ENCODE measurements around the gene HSPA12B.

HSPA12B gene

GRCh38 chr20:3749689-3750531, 17.4 kb downstream of the HSPA12B start:
- DNase-seq = peak; percentile 77

DNA sequence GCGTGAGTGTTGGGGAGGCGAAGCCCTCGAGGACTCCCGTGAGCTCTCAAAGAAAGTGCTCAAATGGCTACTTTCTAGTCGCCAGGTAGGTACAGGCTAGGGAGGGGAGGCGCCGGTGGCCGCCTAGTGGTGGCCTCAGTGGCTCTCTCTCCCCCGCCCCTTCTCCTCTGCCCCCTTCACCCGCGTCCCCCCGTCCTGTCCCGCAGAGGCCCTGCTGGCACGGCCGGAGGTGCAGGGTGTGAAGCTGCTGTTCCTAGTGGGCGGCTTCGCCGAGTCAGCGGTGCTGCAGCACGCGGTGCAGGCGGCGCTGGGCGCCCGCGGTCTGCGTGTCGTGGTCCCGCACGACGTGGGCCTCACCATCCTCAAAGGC, 18.8 kb downstream of the HSPA12B start:
- no peak for DNase-seq

DNA sequence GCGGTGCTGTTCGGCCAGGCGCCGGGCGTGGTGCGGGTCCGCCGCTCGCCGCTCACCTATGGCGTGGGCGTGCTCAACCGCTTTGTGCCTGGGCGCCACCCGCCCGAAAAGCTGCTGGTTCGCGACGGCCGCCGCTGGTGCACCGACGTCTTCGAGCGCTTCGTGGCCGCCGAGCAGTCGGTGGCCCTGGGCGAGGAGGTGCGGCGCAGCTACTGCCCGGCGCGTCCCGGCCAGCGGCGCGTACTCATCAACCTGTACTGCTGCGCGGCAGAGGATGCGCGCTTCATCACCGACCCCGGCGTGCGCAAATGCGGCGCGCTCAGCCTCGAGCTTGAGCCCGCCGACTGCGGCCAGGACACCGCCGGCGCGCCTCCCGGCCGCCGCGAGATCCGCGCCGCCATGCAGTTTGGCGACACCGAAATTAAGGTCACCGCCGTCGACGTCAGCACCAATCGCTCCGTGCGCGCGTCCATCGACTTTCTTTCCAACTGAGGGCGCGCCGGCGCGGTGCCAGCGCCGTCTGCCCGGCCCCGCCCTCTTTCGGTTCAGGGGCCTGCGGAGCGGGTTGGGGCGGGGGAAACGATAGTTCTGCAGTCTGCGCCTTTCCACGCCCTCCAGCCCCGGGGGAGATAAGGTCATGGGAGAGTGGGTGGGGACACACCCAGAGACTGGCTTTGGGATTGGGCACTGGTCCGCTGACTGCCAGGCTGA, 19.3 kb downstream of the HSPA12B start:
- peak; percentile 74 for DNase-seq

GRCh38 chr20:3752386-3752759, 19.9 kb downstream of the HSPA12B start:
- no peak for DNase-seq

DNA sequence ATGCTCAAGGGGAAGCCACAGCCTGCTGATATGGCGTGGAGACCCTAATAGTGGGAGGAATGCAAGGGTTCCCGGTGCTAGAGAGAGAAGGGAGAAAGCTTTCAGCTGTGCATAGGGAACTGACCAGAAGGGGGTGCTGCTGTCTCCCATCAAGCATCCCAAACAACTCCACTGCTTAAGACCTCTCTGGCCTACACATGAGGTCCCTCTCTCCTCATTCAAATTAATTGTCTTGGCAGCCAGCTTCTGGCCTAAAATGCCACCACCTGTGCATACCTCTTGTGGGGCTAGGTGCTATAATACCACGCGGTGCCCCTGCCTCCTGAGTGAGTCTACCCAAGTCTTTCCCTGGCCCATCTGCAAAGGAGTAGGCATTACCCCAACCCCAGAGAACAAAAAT, 20.6 kb downstream of the HSPA12B start:
- peak; percentile 54 for DNase-seq

DNA sequence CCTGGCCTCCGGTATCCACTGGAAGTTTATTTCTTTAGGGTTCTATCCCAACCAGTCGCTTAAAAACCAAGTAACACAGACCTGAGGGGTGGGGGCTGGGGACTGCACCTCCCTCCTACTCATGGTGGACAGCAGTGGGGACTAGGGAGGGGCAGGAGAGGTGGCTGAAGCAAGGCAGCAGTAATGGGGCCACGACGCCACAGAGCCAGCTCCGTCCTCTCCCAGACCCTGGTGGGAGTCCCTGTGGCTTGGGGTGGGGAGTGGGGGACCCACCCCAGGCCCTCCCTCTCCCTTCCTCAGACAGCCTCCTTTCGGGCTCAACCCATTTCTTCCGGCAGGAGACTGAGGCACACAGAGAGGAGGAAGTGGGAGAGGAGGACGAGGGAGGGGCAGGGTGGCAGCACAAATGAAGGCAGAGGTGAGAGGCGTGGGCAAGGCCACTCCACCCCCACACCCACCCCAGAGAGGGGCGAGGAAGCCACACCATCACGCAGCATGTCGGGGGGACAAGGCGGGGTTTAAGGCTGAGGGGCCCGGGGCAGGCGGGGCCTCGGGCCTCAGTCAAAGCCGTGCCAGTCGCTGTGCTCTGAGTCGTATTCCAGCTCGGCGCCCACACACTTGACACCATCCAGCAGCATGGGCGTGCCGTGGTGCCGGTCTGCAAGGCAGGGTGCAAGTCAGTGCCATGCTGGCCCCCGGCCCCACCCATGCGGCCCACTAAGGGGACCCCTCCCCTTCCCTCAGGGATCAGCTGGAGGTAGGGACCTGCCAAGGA, 21.2 kb downstream of the HSPA12B start:
- no peak for DNase-seq

- no peak for DNase-seq
These were observed 21.8 kb downstream of the HSPA12B start for GRCh38 chr20:3754276-3754630.

GRCh38 chr20:3755269-3755668, 22.8 kb downstream of the HSPA12B start:
- no peak for DNase-seq

GRCh38 chr20:3755814-3756480, 23.5 kb downstream of the HSPA12B start:
- DNase-seq = no peak

- DNase-seq = no peak
These were observed 24.8 kb downstream of the HSPA12B start for GRCh38 chr20:3757268-3757667.

DNA sequence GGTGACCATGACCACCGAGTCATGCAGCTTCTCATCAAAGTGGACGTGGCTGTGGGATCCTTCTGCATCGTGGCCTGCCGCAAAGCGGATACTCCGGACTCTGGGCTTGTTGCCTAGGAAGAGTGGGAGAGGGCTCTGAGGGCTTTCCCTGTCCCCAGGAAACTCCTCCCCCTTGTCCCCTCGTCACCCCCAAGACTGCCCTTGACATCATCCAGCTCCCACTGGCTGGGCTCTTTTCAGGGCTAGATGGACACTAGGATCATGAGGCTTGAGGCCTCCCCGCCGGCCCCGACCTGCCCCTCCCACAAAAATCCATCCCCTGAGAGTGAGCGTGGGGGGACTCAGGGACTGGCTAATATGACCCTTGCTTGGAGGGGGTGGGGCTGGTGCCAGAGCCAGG, 26.1 kb downstream of the HSPA12B start:
- DNase-seq = no peak

GRCh38 chr20:3759316-3759823, 26.9 kb downstream of the HSPA12B start:
- no peak for DNase-seq

DNA sequence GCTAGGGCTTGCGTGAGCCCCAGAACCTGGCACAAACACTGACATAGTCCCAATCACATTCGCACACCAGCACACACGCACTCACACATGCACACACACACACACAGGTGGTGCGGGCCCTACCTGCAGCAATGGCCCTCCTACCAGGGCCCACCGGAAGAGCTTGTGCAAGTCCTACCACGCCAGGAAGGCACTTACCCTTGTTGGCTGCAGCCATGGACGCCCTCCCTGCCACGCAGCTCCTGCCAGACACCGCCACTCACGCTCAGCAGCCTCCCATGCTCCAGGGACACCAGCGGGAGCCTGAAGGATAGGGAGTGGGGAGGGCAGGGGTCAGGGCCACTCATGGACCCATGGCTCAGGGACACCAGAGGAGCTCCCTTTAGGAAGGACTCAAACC, 27.4 kb downstream of the HSPA12B start:
- DNase-seq = no peak

GRCh38 chr20:3760655-3761348, 28.3 kb downstream of the HSPA12B start:
- no peak for DNase-seq

DNA sequence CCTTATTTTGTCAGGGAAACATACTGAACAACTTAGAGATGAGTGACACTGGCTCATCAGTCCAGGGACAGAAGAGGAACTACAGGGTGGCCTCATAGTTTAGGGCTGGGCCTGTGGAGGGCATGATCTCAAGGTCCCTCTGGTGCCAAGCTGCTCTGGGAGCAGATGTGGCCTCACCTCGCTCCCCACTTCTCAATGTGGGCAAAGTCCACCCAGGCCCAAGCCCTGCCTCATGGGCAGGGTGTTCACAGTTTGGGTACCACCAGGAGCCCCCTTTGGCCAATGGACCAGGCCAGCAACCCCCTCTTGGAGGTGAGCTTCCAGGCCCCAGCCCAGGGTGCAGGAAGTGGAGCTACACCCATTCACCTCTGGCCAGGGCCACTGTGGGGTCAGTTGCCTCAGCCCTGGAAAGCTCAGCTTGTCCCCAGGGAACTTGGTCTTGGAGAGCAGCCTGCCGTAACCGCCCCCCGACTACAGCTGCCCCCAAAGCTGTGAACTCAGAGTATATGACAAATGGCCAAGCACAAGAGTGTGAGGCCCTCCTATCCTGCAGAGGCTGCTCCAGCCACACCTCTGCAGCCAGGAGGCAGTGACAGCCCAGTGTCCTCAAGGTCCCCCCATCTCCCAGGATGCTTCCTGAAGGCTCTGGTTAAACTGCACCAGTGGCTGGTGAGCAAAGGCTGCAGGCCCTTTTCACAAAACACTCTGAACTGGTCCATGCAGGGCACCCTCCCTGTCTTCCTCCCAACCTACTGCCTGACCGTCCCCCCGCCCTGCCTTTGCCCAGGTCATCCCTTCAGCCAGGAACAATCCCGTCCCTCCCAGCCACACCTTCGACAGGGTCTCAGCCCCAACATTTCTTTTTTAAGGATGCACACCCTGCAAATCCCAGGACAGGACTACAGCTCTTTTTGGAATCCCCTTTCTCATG, 31.5 kb downstream of the HSPA12B start:
- no peak for DNase-seq

DNA sequence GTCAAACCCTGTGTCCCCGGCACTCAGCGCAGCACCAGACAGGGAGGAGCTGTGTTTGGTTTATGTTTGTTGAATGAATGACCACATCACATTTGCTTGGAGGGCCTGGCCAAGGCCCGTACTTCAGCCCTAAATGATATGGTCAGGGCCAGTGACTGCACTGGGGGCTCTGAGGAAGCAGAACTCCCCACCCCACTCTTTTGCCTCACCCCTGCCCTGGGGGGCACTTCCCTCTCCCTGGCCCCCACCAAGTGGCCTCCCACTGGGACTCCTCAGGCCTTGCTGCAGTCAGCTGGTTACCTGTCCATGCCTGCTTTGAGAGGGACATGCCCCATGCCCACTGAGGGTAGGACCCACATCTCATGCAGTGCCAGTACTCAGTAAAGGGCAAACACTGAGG, 32.2 kb downstream of the HSPA12B start:
- DNase-seq = no peak

DNA sequence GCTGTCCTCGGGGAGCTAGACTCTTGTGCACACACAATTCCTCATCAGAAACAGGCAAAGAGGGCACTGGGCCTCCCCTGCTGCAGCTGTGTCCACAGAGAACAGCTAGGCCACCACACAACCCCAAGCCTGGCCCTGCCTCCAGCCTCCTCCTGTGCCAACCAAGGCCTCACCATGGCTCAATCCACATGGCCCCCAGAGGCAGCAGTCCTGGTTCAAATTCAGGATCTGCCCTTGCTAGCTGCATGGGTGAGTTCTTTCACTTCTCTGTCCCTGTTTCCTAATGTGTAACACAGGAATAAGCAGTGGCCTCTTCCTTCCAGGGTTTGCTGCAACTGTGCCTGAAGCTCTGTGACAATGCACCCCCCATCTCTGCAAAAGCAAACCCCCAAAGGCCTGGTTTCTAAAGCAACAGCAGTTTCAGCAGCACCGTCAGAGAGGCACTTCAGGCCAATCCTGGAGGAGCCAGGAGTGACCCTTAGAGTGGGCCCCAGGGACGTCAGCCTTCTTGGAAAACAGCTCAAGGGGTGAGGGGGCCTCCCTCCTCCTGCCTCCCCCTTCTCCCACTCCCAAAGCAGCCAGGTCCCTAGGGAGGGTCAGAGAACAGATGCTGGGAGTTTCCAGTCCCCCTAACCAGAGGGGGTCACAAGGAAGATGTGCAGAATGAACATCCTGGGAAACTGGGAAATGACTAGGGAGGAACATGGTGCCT, 32.8 kb downstream of the HSPA12B start:
- DNase-seq = no peak

DNA sequence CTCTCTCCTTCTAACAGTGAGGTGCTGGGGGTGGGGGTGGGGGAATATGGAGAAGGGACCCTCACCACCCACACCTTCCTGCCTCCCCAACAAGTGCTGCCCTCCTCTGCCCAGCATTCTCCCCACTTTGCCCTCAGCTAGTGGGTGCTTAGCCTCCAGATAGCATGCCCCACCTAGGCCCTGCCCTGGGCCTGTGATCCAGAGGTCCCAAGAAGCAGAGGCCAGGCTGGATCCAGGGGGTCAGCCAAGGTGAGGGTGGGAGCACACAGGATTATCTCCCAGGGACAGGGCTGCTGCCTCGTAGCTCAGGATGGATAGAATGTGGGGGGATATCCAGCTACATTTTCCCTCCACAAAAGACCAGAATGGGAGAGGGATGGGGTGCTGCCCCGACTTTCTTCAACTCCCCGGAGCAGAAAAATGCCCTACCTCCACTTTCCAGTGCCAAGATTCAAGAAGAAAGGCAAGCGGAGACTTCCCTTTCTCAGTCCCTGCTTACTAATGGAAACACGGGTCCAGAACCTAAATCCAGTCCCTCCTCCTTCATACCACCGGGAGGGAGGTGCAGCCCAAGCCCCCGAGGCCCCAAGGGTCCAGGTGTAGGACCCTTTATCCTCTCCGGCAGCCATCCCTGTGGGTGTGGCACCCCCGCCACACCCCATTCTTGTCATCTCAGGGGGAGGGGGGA, 34.1 kb downstream of the HSPA12B start:
- no peak for DNase-seq

- DNase-seq = peak; percentile 23
These were observed 34.6 kb downstream of the HSPA12B start for GRCh38 chr20:3767110-3767426.

Measured in NCI-H146 (cell line).